B cell (primary cell): Measurements from ENCODE around the gene DLX6.

ENCODE experiments used
- EZH2 ChIP-seq: IDR thresholded peaks from 2 replicates; pipeline ENCODE4 v1.6.1; 2012; ENCODE audit warnings: borderline replicate concordance, low read depth, mild to moderate bottlenecking, moderate library complexity, low read length; ENCODE audit not compliant: insufficient read depth, poor library complexity, severe bottlenecking
- TF ChIP-seq, protein P1 (sequence below): fragments of 200-600 bp; IDR thresholded peaks from one replicate; pipeline ENCODE4 v1.8.0; 2022; ENCODE audit warnings: antibody characterized with exemption, mild to moderate bottlenecking

DNA sequence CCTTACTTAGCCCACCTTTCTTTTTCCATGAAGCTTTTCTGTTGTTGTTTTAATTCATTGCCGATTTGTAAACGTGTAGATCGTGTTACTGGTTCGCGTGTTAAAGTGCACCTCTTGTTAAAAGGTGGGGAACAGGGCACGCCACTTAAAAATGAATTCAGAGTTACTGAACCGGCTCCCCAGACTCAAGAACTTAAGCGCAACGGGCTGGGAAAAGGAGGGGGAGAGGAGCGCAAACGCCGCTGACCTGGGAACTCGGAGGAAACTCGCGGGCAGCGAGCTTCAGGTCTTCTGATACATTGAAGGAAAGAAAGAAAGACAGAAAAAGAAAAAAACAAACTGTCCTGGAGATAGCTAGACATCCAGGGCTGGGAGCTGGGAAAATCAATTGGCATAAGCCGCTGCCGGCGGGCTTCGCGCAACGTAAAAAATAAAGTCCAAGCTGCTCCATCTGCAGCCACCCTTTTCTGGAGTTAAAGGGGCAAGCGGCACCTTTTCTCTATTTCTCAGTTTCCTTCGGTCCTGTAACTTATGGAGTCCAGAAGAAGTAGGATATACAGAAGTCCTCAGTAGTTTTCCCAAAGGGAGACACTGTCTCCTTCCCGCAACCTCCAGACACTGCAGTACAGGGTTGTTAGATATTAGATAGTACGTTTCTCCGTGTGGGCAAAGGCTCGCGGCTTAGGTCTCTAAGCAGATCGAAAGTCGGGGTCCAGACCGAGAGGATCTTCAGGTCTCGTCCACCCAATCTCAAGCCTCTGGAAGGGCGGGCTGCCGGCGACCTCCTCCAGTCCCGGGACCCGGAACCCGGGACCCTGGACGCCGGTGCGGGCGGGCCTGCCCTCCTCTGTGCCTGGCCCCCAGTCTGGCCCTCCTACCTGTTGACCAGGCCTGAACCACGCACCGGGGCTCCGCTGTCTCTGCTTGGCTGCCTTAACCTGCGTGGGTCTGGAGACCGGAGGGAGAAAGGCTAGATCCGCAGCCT lies 1.8 kb upstream of the DLX6 start:
- TF ChIP-seq, protein P1, sequence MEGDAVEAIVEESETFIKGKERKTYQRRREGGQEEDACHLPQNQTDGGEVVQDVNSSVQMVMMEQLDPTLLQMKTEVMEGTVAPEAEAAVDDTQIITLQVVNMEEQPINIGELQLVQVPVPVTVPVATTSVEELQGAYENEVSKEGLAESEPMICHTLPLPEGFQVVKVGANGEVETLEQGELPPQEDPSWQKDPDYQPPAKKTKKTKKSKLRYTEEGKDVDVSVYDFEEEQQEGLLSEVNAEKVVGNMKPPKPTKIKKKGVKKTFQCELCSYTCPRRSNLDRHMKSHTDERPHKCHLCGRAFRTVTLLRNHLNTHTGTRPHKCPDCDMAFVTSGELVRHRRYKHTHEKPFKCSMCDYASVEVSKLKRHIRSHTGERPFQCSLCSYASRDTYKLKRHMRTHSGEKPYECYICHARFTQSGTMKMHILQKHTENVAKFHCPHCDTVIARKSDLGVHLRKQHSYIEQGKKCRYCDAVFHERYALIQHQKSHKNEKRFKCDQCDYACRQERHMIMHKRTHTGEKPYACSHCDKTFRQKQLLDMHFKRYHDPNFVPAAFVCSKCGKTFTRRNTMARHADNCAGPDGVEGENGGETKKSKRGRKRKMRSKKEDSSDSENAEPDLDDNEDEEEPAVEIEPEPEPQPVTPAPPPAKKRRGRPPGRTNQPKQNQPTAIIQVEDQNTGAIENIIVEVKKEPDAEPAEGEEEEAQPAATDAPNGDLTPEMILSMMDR, result no peak
- no peak for TF ChIP-seq EZH2
